Tibial nerve (tissue), 4 donors: Measurements from ENCODE around the gene HIVEP2. TPM values are rescaled to one million over a fixed set of nuclear protein-coding genes. Genes with fewer than 3 reads are reported as not detected.

ENCODE experiments used
- DNase-seq, 2 donors: peaks; one replicate each; pipeline ENCODE4 v3.0.0-alpha.2; 2019; ENCODE audit warnings: low spot score in 2 of 2
- H3K27ac ChIP-seq, 4 donors: fragments of 200-600 bp; sonication (generic) in 3 of 4; one replicate each; pipeline ENCODE4 v1.5.1; 2017 to 2019; ENCODE audit warnings: mild to moderate bottlenecking in 1 of 4
- H3K27me3 ChIP-seq, 2 donors: fragments of 200-600 bp; sonication (generic) in 1 of 2; one replicate each; pipeline versions ENCODE4 v1.5.1 to v1.6.0; 2017 to 2019
- H3K36me3 ChIP-seq, 3 donors: fragments of 200-600 bp; sonication (generic); one replicate each; pipeline ENCODE4 v1.5.1; 2018 to 2019
- H3K4me1 ChIP-seq, 4 donors: fragments of 200-600 bp; sonication (generic) in 3 of 4; one replicate each; pipeline ENCODE4 v1.5.1; 2017 to 2019
- H3K4me3 ChIP-seq, 4 donors: fragments of 200-600 bp; sonication (generic) in 3 of 4; one replicate each; pipeline ENCODE4 v1.5.1; 2017 to 2019; ENCODE audit warnings: mild to moderate bottlenecking in 1 of 4, moderate library complexity in 1 of 4
- H3K9me3 ChIP-seq, 4 donors: fragments of 200-600 bp; sonication (generic) in 3 of 4; one replicate each; pipeline ENCODE4 v1.5.1; 2017 to 2019
- EP300 ChIP-seq, 2 donors: sonication (generic); formaldehyde crosslinking; IDR thresholded peaks; one replicate each; pipeline ENCODE4 v1.6.1; 2017; ENCODE audit warnings: antibody characterized with exemption in 2 of 2, mild to moderate bottlenecking in 1 of 2
- POLR2A ChIP-seq, 2 donors: fragments of 450-650 bp; IDR thresholded peaks; one replicate each; pipeline ENCODE4 v1.6.1; 2017; ENCODE audit warnings: antibody characterized with exemption in 2 of 2, mild to moderate bottlenecking in 2 of 2, moderate library complexity in 2 of 2
- WGBS, 2 donors: methylation state at CpG; one replicate each; pipeline ENCODE4 v1.1.5; 2018; 5-methylcytosine and 5-hydroxymethylcytosine counted together
- total RNA-seq, 4 donors: library from RNA; depleted of rRNA; stranded (reverse); fragments of >200 nt; gene quantifications; one replicate each; pipeline ENCODE4 v1.1.0, GENCODE V29; 2016
- TF ChIP-seq, protein P1 (sequence below), 5 experiments: fragments of 200-600 bp in 3 of 5; fragments of 450-650 bp in 2 of 5; sonication (generic) in 3 of 5; IDR thresholded peaks; one replicate each; pipeline ENCODE4 v1.5.1; 2016 to 2019; ENCODE audit warnings: antibody characterized with exemption in 5 of 5, mild to moderate bottlenecking in 3 of 5, moderate library complexity in 2 of 5

Gene HIVEP2
- total RNA-seq, 4 donors from 2014 or later, result 15.9 to 24.0 (median 19.9) TPM

DNA sequence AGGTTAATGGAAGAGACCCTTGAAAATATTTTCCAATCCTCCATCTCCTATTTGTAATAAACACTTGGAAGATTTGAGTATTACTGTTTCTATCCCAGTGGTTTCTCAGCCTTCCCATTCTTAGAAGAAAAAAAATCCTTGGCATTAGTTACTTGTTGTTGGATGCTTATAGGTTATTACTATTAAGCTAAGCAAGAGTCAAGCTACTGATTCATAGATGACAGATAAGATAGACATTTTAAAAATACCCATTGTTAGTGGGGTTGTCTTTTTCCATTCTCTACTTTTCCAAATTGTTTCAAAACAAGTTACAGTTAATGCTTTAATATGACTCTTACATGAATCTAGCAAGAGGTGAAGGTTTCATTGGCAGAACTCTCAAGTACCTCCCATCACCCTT lies 158.5 kb downstream of the HIVEP2 start:
- Histone ChIP-seq H3K27me3 (no peaks in the 10 kb centered on the region), H3K27ac (no peak overlapping the region), H3K9me3 (no peaks in the 10 kb centered on the region), H3K4me3 (no peak overlapping the region), H3K36me3 (no peaks in the 10 kb centered on the region), H3K4me1 (peaks cover 0 to 7% (median 0%) of the 10 kb centered on the region in 4 donors)
- TF ChIP-seq, protein P1, sequence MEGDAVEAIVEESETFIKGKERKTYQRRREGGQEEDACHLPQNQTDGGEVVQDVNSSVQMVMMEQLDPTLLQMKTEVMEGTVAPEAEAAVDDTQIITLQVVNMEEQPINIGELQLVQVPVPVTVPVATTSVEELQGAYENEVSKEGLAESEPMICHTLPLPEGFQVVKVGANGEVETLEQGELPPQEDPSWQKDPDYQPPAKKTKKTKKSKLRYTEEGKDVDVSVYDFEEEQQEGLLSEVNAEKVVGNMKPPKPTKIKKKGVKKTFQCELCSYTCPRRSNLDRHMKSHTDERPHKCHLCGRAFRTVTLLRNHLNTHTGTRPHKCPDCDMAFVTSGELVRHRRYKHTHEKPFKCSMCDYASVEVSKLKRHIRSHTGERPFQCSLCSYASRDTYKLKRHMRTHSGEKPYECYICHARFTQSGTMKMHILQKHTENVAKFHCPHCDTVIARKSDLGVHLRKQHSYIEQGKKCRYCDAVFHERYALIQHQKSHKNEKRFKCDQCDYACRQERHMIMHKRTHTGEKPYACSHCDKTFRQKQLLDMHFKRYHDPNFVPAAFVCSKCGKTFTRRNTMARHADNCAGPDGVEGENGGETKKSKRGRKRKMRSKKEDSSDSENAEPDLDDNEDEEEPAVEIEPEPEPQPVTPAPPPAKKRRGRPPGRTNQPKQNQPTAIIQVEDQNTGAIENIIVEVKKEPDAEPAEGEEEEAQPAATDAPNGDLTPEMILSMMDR (IDR thresholded peaks at IDR 0.05), result no peak
- TF ChIP-seq EP300 (IDR thresholded peaks at IDR 0.05) (no peak), POLR2A (IDR thresholded peaks at IDR 0.05) (no peak)
- no peak for DNase-seq

DNA sequence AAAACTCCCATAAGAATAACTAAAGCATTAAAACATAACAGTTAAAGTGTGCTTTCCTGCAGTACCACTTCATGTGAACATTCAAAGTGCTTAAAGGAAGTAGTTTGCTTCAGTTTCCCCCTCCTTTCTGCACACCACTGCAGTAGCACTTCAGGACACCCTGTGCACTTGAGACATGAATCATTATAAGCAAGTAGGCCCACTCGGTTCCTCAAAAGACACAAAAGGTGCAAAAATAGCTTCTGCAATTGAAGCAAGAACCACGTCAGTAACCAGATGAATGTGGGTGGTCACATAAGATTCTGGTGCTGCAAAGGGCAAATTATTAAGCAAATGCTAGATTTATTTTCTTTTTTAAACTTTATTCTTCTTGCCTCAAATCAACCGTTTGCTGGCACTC lies 160.6 kb downstream of the HIVEP2 start:
- Histone ChIP-seq H3K4me3 (no peak overlapping the region), H3K9me3 (no peaks in the 10 kb centered on the region), H3K36me3 (no peaks in the 10 kb centered on the region), H3K27me3 (no peaks in the 10 kb centered on the region), H3K4me1 (peaks cover 0 to 7% (median 0%) of the 10 kb centered on the region in 4 donors), H3K27ac (no peak overlapping the region)
- TF ChIP-seq EP300 (IDR thresholded peaks at IDR 0.05) (peak in 1 of 2 donors; percentile 60), POLR2A (IDR thresholded peaks at IDR 0.05) (no peak)
- WGBS, 2 donors, result 62 to 69% methylated on average over 3 of the region's 3 CpGs
- DNase-seq, result no peak

DNA sequence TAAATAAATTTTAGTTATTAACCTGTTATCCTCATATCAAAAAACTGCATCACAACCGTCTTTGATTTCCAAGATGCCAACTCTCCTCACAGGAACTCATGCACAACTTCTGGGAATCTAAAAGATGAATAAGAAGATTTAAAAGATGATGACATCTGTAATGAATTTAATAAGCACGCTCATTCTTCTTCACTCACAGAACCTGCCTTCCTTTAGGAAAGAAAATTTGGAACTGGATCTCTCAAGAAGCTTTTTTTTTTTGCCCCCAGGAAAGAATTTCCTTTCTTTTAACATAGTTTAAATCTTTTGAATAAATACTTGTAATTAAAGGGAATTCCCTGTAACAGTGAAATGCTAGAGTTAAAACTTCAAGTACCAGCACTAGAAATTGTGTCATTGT lies 161.5 kb downstream of the HIVEP2 start:
- no peak for TF ChIP-seq EP300 (IDR thresholded peaks at IDR 0.05)
- Histone ChIP-seq H3K9me3 (no peaks in the 10 kb centered on the region), H3K27me3 (no peaks in the 10 kb centered on the region), H3K4me1 (peaks cover 0 to 7% (median 0%) of the 10 kb centered on the region in 4 donors), H3K4me3 (no peak overlapping the region), H3K27ac (no peak overlapping the region), H3K36me3 (no peaks in the 10 kb centered on the region)
- 61 to 90% methylated on average over 2 of the region's 2 CpGs for WGBS, 2 donors
- no peak for DNase-seq

DNA sequence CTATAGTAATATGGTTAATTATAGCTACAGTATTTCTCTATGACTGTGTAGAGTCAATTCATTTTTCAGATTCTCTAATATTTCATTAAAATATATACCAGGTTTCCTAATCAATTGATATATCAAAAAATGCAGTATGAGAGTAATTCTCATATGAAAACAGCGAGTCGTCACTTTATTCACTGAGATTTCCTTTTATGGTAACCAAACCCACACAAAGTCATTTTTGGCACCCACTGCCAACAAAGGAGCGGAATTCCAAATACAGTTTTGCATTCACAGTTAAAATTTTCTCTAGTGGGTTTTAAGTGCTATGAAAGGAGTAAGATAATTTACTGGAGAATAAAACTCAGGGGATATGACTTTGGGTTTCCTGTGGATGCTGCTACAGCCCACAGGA lies 163.8 kb downstream of the HIVEP2 start:
- WGBS, 2 donors, result 40 to 47% methylated on average over 3 of the region's 3 CpGs
- no peaks in the 10 kb centered on the region for H3K36me3 ChIP-seq
- no peak overlapping the region for H3K27ac ChIP-seq
- no peaks in the 10 kb centered on the region for H3K9me3 ChIP-seq
- H3K4me3 ChIP-seq, result no peak overlapping the region
- DNase-seq, result no peak
- H3K27me3 ChIP-seq, result no peaks in the 10 kb centered on the region
- peaks cover 0 to 7% (median 0%) of the 10 kb centered on the region in 4 donors for H3K4me1 ChIP-seq
- TF ChIP-seq POLR2A (IDR thresholded peaks at IDR 0.05), result no peak
- no peak for TF ChIP-seq EP300 (IDR thresholded peaks at IDR 0.05)
- TF ChIP-seq, protein P1 (IDR thresholded peaks at IDR 0.05), result no peak

DNA sequence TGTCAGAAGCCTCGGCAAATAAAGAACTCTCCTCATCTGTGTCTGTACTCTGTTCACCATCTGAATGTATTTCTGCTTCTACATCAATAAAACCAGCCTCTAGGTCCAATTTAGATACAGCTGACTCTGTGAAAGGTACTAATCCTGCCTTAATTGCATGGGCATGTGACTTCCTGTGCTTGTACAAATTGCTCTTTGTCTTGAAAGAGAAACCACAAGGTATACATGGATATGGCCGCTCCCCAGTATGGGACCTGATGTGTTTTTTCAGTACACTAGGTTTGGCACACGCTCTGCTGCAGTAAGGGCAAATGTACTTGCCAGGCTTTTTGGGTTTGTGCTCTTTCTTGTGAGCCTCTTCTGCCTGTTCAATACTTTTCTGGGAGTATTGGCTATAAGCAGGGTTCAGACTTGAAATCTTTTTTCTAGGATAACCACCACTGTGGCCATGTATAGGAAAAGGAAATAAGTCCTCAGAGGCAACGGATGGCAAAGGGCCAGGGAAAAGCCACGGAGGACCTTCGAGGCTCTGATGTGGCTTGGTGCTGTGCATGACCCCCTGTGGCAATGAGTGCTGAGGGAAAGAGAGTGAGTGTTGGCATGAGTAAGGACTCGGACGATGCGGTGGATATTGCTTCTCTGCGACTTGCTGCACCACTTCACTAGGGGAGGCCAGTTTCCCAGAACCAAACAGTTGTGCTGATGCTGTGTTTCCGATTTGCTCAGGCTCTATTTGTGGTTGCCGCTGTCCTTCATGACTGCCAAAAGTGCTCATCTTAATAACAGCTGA lies 170.9 kb downstream of the HIVEP2 start:
- TF ChIP-seq EP300 (IDR thresholded peaks at IDR 0.05), result no peak
- TF ChIP-seq, protein P1 (IDR thresholded peaks at IDR 0.05), result no peak
- TF ChIP-seq POLR2A (IDR thresholded peaks at IDR 0.05), result no peak
- WGBS, 2 donors, result 92 to 94% methylated on average over 12 of the region's 12 CpGs
- H3K4me3 ChIP-seq, result no peak overlapping the region
- H3K27ac ChIP-seq, result no peak overlapping the region
- no peaks in the 10 kb centered on the region for H3K27me3 ChIP-seq
- no peak for DNase-seq
- no peaks in the 10 kb centered on the region for H3K9me3 ChIP-seq
- peaks cover 0 to 48% (median 0%) of the 10 kb centered on the region in 3 donors for H3K36me3 ChIP-seq
- no peaks in the 10 kb centered on the region for H3K4me1 ChIP-seq

DNA sequence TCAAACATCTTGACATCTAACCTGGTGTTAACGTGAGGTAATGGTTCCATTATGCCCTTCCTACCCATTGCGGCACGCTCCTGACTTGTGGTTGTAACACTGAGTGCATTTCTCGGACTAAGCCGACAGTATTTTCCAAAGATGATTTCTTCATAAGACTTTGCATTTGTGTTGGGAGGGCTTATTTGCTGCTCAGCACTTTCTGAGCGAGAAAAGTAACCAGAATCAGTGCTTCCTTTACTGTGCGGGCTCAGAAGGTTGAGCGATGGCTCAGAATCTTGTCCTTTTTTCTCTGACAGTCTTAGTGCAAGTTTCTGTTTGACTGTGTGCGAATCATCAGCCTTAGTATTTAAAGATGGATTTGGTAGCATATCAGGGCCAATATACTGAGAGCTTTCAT lies 171.7 kb downstream of the HIVEP2 start:
- Histone ChIP-seq H3K27ac (no peak overlapping the region), H3K4me1 (no peaks in the 10 kb centered on the region), H3K27me3 (no peaks in the 10 kb centered on the region), H3K4me3 (no peak overlapping the region), H3K9me3 (no peaks in the 10 kb centered on the region), H3K36me3 (peaks cover 0 to 48% (median 0%) of the 10 kb centered on the region in 3 donors)
- WGBS, 2 donors, result 98% methylated on average over 9 of the region's 9 CpGs
- no peak for TF ChIP-seq POLR2A (IDR thresholded peaks at IDR 0.05)
- no peak for TF ChIP-seq EP300 (IDR thresholded peaks at IDR 0.05)
- TF ChIP-seq, protein P1 (IDR thresholded peaks at IDR 0.05), result no peak
- no peak for DNase-seq
